Bone marrow (tissue), 2 donors: ENCODE results near the gene PHF21A.
"Not testable (repeated sequence)": the region's sequence is repeated elsewhere in the genome, so short reads cannot be mapped to it uniquely, and the experiment has no call there.

Source experiments
- DNase-seq, 2 donors: peaks; one replicate each; lab custom pipeline; 2025; lab: John Stamatoyannopoulos, UW

Gene PHF21A

GRCh38 chr11:45983471-45983845, 137.8 kb downstream of the PHF21A start:
- no peak for DNase-seq

GRCh38 chr11:45982656-45983470, 138.4 kb downstream of the PHF21A start:
- no peak for DNase-seq

GRCh38 chr11:45981826-45982225, 139.4 kb downstream of the PHF21A start:
- not testable (repeated sequence) for DNase-seq

GRCh38 chr11:45974806-45975205, 146.4 kb downstream of the PHF21A start:
- DNase-seq, result no peak

GRCh38 chr11:45973601-45974000, 147.7 kb downstream of the PHF21A start:
- DNase-seq, result no peak

GRCh38 chr11:45968901-45969300, 152.4 kb downstream of the PHF21A start:
- no peak for DNase-seq

GRCh38 chr11:45967506-45967905, 153.7 kb downstream of the PHF21A start:
- DNase-seq, result no peak

- DNase-seq, result peak; percentile 6 to 57
Observed at GRCh38 chr11:45964911-45965389, 156.3 kb downstream of the PHF21A start.

GRCh38 chr11:45961751-45962240, 159.5 kb downstream of the PHF21A start:
- DNase-seq, result no peak

- no peak for DNase-seq
Observed at GRCh38 chr11:45960387-45961095, 160.7 kb downstream of the PHF21A start.

- DNase-seq, result no peak
Observed at GRCh38 chr11:45959851-45960250, 161.4 kb downstream of the PHF21A start.

GRCh38 chr11:45949992-45950407, 171.3 kb downstream of the PHF21A start:
- DNase-seq, result no peak

GRCh38 chr11:45948356-45948755, 172.9 kb downstream of the PHF21A start:
- no peak for DNase-seq

- DNase-seq, result no peak
Observed at GRCh38 chr11:45947885-45948284, 173.4 kb downstream of the PHF21A start.

GRCh38 chr11:45945397-45945999, 175.8 kb downstream of the PHF21A start:
- no peak for DNase-seq

- DNase-seq, result no peak
Observed at GRCh38 chr11:45942381-45942780, 178.9 kb downstream of the PHF21A start.

GRCh38 chr11:45941285-45941684, 180.0 kb downstream of the PHF21A start:
- no peak for DNase-seq

GRCh38 chr11:45939836-45940235, 181.4 kb downstream of the PHF21A start:
- DNase-seq, result no peak

- no peak for DNase-seq
Observed at GRCh38 chr11:45937916-45938315, 183.3 kb downstream of the PHF21A start.

GRCh38 chr11:45936511-45937054, 184.7 kb downstream of the PHF21A start:
- no peak for DNase-seq

GRCh38 chr11:45935349-45936064, 185.7 kb downstream of the PHF21A start:
- no peak for DNase-seq
